Measurements from ENCODE around the gene TBC1D1.

TBC1D1 gene

DNA sequence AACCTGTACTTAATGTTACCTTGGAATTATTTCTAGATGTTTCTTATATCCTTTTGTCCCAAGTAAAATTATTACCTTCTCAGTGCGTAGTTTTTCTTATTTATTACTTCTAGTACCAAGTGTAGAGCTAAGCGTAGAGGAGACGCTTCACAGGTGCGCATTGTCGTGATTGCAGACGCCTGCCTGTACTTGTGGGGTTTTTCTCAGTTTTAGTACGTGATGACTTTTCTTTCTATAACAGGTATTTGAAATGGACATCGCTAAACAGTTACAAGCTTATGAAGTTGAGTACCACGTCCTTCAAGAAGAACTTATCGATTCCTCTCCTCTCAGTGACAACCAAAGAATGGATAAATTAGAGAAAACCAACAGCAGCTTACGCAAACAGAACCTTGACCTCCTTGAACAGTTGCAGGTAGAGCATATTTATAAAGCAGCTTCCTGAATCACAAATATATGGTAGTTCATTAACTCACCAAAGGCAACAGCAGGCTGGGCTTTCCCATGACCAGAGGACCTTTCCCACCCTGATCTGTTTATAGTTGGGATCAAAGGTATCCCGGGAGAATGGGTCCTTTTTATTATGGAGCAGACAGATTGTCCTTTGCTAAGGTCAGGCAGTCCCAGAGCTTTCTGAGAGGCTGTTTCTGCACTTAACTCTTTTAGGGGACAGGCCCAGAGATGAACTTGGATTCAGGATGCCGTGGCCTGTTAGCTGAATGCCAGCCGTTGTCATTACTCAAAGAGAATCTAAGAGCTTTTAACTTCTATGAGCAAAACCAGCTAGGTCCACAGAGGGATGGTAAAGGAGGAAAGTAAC is 242.2 kb downstream of the TBC1D1 start:
- no peak for DNase-seq

DNA sequence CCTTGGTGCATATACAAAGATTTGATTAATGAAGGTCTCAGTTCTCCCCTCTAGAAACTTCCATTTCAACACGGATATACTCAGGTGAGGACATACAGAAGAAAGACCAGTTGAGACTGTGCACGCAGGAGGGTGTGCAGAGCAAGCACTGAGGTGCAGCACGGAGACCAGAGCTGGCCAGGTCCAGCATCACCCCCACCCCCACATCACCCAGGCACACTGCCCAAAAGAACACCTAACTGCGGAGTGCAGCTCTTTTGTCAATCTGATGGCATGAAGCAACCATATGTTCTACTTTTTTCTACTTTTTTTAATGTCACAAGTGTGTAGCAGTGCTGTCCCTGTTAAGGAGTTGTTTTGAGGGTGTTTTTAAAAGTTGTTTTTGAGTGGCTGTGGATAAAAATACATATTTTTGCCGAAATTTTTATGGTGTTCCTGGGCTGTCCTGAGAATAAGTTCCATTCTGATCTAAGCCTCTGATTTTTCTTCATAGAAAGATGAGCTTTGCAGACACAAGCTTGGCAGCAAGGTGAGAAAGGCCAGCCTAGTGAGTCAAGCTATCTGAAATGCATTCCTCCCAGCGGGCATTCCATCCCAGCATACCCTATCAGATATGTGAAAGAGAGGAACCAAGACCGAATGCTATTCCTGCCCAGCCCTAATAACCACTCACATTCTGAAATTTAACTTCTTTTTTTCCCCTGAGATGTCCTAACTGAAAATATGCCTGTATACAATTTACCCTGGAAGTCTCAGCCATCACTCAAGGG is 243.0 kb downstream of the TBC1D1 start:
- no peak for DNase-seq

DNA sequence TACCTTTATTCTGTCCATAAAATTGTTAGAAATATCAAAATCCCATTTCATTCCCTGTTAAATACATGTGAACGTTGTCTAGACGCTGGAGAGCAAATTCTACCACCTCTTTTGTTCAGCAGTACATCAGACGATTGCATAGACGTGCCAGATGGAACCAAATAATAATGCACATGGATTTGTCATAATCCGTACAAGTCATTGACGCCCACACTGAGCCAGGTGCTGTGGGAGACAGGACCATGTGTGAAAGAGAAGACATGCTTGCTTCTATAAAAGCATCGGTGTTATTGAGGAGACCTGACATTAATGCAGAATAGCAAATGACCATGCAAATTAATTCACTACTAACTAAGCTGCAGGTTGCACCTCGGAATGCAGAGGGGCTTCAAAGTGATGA is 244.3 kb downstream of the TBC1D1 start:
- DNase-seq, result no peak

DNA sequence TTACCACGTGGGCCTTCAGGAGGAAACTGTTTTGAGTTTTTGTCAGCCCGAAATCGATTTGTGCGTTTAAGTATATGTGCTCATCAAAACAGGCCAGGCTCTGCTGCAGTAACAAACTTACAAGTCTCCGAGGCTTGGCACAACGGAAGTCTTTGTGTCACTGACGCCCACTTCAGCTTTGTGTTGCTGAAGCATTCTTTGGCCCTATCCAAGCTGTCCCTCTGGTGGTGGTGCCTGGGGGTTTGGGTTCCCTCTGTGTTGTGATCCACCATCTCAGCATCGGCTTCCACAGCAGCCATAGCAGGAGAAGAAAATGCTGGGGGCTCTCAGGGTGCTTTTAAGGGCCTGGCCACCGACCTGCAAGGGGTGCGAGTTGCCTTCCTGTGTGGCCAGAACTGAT is 245.7 kb downstream of the TBC1D1 start:
- no peak for DNase-seq

DNA sequence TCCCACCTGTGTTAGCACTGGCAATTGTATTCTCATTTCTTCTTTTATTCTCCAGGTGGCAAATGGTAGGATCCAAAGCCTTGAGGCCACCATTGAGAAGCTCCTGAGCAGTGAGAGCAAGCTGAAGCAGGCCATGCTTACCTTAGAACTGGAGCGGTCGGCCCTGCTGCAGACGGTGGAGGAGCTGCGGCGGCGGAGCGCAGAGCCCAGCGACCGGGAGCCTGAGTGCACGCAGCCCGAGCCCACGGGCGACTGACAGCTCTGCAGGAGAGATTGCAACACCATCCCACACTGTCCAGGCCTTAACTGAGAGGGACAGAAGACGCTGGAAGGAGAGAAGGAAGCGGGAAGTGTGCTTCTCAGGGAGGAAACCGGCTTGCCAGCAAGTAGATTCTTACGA is 246.2 kb downstream of the TBC1D1 start:
- DNase-seq, result no peak

DNA sequence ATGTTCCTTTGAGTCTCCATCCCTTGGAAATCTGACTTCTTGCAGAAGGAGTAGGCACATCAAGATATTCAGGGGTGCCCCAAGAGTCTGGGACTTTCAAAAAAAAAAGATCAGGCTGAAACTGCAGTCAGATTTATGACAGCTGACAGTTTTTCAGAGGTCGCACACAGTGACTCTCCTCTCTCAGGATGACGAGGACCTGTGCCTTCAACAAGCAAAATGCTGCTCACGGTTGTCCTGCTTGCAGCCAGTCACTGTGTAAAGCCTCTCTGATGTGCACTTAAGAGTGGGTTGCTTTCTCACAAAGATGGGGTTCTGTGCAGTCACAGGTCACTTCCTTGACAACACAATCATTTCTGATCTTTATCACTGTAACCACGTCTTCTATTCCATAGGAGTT is 247.5 kb downstream of the TBC1D1 start:
- no peak for DNase-seq

DNA sequence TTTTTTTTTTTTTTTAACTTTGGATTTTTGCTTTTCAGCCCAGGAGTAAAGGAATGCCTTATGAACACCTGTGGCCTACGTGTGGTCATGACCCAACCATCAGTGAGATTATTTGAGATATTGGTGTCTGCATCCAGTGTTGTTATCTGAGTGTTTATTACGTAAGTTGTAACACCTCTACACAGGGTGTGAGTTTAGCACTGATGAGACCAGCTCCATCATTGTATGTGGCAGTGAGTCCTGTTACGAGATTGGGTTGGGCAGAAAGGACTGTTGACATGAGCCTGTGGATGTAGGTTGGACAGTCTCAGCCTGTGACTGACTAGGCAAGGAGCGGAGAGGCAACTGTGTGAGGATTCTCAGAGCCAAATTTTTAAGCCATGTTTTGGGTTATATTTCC is 248.3 kb downstream of the TBC1D1 start:
- no peak for DNase-seq

DNA sequence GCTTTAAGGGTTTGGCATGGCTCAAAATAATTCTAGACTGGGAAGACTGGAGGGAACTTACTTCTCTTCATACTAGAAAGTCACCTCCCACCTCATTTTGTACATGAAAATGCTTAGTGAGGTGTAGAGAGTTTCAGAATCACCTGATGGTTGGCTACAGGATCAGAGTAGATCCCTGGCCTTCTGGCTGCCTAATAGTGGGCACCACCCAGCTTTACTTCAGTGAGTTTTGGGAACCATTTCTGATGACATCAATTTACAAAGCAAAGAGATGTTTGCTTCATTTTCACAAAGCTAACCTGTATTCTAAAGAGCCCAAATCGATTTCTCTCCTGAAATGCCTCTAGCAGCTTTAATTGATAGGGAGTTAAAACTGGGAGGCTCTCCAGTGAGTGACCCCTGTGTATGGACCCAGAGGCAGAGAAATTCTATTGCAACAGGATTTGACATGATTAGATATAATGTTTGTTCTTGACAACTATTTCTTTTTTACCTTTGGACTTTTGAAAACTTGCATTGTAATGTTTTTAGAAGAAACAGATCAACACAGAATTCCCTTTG is 249.8 kb downstream of the TBC1D1 start:
- DNase-seq, result no peak

DNA sequence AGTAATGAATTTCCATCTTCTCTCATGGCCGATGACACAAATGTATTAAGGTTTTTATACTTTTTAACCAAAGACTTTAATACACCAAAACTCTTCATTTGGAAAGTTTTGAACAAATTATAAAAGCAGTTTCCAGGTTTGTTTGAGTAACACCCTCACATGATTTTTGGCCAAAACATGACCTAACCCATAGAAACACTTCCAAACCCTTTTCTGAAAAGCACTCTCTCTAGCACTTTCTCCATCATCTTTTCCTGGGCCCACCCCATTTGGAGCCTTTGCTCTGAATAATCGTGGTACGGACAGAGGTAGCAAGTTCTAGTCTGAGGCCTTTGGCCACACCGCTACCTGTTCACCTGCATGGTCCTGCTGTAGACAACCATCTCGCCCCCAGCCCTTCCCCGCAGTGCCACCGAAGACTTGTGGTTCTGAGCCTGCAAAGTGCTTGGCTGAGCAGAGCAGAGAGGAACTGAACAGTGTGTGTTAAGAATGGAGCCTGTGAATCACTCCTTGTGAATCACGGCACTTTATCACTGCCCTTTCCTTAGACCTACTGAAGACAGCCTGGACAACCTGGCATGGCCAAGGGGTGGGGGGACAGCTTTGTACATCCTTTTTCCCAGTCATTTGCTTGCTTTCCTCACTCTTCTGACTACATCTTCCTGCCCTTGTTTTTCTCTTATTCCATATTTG is 251.1 kb downstream of the TBC1D1 start:
- no peak for DNase-seq

DNA sequence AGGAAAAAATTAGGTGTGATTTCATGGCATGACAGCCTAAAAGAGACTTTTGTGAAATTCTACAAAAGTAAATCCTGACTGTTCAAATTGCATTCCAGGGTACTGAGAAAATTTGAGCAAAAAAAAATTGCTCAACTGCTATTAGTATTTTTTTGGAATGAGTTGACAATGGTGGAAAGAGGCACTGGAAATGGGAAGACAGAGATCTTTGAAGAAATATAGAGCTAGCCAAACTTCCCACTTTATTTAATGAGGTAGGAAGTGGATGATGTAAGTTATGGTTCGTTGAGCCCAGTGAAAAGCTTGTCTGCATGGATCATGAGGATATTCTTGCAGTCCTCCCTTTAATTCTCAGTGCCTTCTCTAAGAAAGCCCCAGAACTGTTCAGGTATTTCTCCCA is 253.1 kb downstream of the TBC1D1 start:
- DNase-seq, result no peak

DNA sequence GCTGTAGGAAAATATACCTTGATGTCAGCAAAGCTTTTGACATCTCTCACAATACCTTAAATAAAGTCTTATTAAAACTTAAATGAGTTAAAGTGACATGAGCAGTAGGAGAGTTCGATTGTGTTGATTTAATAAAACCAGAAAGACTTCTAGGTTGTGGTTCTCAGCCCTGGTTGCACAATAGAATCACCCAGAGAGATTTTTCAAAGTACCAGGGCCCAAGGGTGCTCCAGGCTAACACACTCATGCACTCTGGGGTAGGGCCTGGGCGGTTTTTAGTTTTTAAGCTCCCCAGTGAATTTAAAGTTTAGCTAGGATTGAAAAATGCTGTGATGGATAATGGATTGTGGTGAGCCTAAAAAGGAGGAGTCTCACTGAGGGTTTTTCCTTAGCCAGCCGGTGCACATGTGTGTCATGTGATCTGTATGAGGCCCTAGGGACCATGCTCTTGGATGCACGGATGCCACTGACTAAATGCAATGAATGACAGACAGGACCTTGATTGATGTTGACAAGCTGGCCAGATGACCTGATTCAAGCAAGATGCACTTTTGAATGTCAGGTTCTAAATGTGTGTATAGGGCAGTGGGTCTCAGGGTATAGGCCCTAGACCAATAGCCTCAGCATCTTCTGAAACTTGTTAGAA is 254.3 kb downstream of the TBC1D1 start:
- DNase-seq, result no peak

DNA sequence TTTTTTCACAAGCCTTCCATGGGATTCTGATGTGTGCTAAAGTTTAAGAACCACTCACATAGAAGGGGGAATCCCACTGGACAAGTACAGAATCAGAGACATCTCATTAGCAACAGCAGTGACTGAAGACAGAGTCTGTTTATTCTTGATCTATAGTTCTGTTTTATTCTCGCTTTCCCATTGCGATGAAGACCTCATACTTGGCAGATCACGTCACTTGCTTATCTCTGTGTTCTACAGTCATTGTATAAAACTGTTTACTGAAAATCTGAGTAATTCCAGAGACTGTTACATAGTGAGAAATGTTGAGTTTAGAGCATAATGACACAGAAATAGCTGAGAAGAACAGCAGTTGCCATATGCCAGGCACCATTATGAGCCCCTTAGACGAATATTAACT is 254.9 kb downstream of the TBC1D1 start:
- DNase-seq, result no peak

DNA sequence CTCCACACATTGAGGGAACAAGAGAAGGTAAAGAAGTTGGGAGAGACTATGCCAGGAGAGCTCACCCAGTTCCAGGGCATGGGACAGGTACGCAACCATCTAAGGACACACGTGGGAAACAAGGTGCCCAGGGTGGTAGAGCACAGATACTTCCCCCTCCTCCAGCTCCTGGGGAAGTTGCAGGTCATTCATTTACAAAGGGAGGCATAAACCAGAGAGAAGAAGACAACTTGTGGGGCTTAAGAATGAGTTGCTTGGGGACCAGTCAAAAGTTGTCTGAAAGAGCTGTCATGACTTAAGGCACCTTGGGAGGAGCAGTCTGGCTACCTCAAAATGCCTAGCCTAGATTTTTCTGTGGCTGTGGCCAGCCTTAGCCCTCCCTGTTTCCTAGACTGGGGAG is 255.5 kb downstream of the TBC1D1 start:
- no peak for DNase-seq

DNA sequence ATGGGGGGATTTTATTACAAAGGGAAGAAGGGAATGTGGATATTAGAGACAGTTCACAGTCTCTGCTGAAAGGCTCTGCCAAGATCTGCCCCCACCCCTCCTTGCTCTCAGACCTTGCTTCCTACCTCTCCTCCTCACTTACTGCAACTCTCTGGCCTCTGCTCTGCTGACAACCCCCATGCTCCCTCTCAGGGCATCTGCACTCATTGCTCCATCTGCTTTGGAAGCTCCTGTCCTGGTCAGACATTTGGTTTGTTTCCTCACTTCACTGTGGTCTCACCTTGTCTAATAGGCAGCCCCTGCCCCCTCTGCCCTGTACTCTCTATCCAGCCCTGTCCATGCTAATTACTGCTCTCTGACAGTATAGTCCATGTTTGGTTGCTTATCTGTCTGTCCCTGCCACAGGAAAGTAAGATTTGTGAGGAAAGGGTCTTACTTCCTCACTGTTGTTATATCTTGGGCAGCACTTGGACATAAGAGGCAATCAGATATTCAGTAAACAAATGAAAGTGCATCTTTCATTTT is 258.6 kb downstream of the TBC1D1 start:
- DNase-seq, result no peak

DNA sequence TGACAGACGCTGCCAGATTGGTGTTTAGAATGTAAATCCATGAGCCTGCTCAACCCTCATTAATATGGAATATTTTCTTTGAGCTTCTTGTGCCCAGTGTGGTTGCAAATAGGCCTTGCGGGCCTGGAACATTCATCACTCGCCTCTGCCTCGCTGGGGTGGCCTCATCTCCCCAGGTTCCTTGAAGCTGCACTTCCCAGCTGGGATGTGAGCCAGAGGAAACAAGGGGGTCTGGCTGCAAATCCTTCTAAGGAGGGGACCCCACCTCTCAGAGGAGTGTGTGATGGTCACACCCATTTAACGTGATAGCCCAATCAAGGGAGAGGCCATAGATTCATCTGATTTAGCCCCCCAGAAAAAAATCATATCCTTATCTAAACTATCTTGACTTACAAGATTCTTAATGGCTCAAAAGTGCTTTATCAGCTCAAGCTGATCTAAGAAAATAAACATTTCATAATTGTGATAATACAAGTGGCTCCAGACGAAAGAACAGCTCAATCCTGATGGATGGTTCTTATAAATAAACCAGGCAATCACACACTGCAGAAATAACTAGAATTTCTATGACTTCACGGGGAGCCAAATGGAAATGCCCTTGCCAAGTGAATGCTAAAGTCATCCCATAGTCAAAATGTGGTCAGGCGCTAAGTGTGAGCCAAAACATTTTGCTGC is 259.2 kb downstream of the TBC1D1 start:
- DNase-seq, result peak; percentile 75

DNA sequence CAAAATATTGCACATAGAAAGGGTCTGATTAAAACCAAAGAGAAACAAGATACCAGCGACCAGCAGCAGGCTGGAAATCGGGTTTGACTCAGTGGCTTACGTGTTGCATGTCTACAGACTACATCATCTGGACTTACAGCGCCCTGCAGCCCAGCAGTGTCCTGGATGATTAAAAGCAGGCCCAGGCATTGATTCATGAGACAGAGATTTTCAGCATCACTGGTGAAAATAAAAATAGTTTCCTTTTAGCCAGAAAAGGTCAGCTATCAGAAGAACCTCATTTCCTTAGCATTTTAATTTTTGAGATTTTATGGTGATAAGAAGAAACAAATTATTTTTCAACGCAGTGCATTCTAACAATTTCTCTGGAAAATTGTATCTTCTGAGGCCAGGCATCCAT is 259.9 kb downstream of the TBC1D1 start:
- no peak for DNase-seq

DNA sequence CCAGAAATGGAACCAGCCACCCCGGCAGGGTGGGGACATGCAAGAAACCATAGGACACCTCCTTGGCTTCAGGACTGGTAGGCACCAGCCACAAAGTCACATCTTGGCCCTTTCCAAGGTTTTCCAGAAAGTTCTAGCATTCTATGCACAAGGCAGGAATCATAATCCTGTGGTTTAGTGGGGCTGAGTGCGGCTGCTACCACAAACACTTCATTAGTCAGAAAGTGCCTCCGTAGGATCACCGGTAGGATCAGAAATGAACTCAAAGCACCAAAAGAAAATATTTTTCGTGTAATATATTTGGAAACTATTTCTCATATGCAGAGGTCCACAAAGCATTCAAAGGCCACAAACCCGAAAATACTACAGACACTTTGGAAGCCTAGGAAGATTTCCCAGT is 261.0 kb downstream of the TBC1D1 start:
- DNase-seq, result no peak

DNA sequence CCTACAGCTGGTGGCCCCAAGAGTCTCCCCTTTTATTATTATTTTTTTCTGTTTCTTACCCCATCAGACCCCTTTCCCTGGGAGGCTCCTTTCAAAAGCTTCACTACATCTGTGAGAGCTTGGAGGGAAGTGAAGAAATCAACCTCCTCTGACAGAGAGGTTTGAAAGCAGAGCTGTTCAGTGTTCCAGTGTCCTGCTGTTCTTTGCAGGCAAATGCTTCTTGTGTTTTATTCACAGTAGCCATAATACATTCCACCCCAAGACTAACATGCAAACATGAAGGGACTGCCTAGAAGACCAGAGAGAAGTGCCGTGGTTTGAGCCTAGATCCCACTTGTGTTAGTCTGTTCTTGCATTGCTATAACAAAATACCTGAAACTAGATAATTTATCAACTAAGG is 261.4 kb downstream of the TBC1D1 start:
- DNase-seq, result no peak

DNA sequence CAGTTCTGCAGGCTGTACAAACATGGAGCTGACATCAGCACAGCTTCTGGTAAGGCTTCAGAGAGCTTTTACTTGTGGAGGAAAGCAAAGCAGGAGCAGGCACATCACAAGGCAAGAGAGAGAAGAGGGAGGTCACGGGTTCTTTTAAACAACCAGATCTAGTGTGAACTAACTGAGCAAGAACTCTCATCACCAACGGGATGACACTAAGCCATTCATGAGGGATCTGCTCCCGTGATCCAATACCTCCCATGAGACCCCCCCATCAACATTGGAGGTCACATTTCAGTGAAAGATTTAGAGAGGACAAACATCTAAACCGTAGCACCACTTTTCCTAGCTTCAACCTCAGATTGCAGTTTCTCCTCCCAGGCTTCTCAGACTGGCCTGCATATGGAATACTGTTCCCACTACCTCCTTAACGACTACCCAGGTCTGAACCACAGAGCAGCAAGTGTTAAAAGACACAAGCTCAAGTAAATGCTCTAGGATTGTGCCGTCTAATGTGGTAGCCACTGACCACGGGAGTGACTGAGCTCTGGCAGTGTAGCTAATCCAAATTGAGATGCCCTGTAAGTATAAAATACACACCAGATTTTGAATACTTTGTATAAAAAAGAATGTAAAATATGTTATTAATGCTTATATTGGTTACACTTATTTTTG is 262.0 kb downstream of the TBC1D1 start:
- DNase-seq, result no peak

DNA sequence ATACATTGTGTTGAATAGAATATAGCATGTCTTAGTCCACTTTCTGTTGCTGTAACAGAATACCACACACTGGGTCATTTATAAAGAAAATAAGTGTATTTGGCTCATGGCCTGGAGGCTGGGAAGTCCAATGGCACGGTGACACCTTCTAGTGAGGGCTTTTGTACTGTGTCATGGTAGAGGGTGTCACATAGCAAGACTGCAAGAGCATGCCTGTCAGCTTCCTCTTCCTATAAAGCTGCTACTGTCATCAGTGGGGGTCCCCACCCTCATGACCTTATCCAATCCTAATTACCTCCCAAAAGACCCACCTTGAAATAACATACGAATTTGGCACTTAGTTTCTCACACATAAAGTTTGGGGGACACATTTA is 262.5 kb downstream of the TBC1D1 start:
- DNase-seq, result no peak

DNA sequence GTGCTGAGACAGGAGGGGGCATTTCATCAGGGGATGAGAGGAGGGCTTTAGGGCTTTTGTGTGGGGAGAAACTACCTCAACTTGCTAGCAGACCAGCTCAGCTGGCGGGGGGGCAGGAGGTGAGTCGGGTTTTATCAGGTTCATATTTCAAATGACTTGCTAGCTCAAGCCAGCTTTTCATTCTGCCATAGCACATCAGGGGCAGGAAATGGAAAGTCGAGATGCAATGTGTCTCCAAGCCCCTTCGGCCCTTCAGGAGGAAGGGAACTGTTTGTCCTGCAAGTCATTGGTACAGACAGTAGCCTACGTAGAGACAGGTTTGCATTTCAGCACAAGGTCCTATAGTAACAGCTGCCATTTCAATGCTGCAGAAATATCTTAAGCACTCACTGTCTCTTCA is 263.4 kb downstream of the TBC1D1 start:
- no peak for DNase-seq

All from DMS79 (cell line).